ENCODE data around the gene ACD.
A peak's percentile ranks its signal among the peaks of the same experiment; 100 is the strongest.

Gene ACD

GRCh38 chr16:67662653-67663010 is 2.6 kb upstream of the ACD start:
- DNase-seq (ENCODE audit: low read depth in 4 of 4, low spot score in 1 of 4): no peak

GRCh38 chr16:67661886-67662652 is 2.0 kb upstream of the ACD start:
- DNase-seq (ENCODE audit: low read depth in 4 of 4, low spot score in 1 of 4): no peak

GRCh38 chr16:67661101-67661761 is 1.2 kb upstream of the ACD start:
- no peak for DNase-seq (ENCODE audit: low read depth in 4 of 4, low spot score in 1 of 4)

- DNase-seq (ENCODE audit: low read depth in 4 of 4, low spot score in 1 of 4): peak; percentile 83 to 93 (median 90)
Measured at GRCh38 chr16:67660564-67661028, 536 bp upstream of the ACD start, which contains the start of gene PARD6A. TSS of gene PARD6A (plus strand) at chr16:67660960. CDS start at chr16:67661039, 79 bp downstream.

GRCh38 chr16:67658849-67659674 is 998 bp downstream of the ACD start:
- DNase-seq (ENCODE audit: low read depth in 4 of 4, low spot score in 1 of 4): no peak

- no peak for DNase-seq (ENCODE audit: low read depth in 4 of 4, low spot score in 1 of 4)
Measured at GRCh38 chr16:67657751-67658518, 2.1 kb downstream of the ACD start.

- DNase-seq (ENCODE audit: low read depth in 4 of 4, low spot score in 1 of 4): no peak
Measured at GRCh38 chr16:67657017-67657608, 2.9 kb downstream of the ACD start.

GRCh38 chr16:67656344-67657016 is 3.6 kb downstream of the ACD start:
- DNase-seq (ENCODE audit: low read depth in 4 of 4, low spot score in 1 of 4): no peak

GRCh38 chr16:67655363-67655762 is 4.7 kb downstream of the ACD start:
- DNase-seq (ENCODE audit: low read depth in 4 of 4, low spot score in 1 of 4): no peak

GRCh38 chr16:67654403-67654911 is 5.6 kb downstream of the ACD start:
- DNase-seq (ENCODE audit: low read depth in 4 of 4, low spot score in 1 of 4): no peak

GRCh38 chr16:67653789-67654402 is 6.2 kb downstream of the ACD start:
- no peak for DNase-seq (ENCODE audit: low read depth in 4 of 4, low spot score in 1 of 4)

- no peak for DNase-seq (ENCODE audit: low read depth in 4 of 4, low spot score in 1 of 4)
Measured at GRCh38 chr16:67653128-67653788, 6.8 kb downstream of the ACD start.

GRCh38 chr16:67652578-67653127 is 7.4 kb downstream of the ACD start:
- no peak for DNase-seq (ENCODE audit: low read depth in 4 of 4, low spot score in 1 of 4)

GRCh38 chr16:67651847-67652246 is 8.2 kb downstream of the ACD start:
- no peak for DNase-seq (ENCODE audit: low read depth in 4 of 4, low spot score in 1 of 4)

- no peak for DNase-seq (ENCODE audit: low read depth in 4 of 4, low spot score in 1 of 4)
Measured at GRCh38 chr16:67651039-67651438, 9.0 kb downstream of the ACD start.

- DNase-seq (ENCODE audit: low read depth in 4 of 4, low spot score in 1 of 4): no peak
Measured at GRCh38 chr16:67650023-67650422, 10.0 kb downstream of the ACD start.

GRCh38 chr16:67649494-67649931 is 10.5 kb downstream of the ACD start:
- no peak for DNase-seq (ENCODE audit: low read depth in 4 of 4, low spot score in 1 of 4)

GRCh38 chr16:67648764-67649407 is 11.2 kb downstream of the ACD start:
- DNase-seq (ENCODE audit: low read depth in 4 of 4, low spot score in 1 of 4): no peak

Data from stimulated activated CD4-positive, alpha-beta T cell treated with anti-CD3 and anti-CD28 coated beads, Interleukin-1b, Interleukin-23, amount 100 ng/mL, for 24 hours (primary cell).